HG03378 (cell line): Measurements from ENCODE around the gene ARHGAP44.
"Not testable (repeated sequence)": the region's sequence is repeated elsewhere in the genome, so short reads cannot be mapped to it uniquely, and the experiment has no call there.

ENCODE experiments used
- ATAC-seq: cut with Tn5 transposase; IDR thresholded peaks from one replicate; pipeline ENCODE4 v1.9.1; 2021; ENCODE audit warnings: mild to moderate bottlenecking, moderate library complexity; ENCODE audit not compliant: unreplicated experiment

Gene ARHGAP44

GRCh38 chr17:12959441-12959840 is 170.1 kb downstream of the ARHGAP44 start:
- ATAC-seq: no peak

GRCh38 chr17:12961655-12962054 is 172.4 kb downstream of the ARHGAP44 start:
- ATAC-seq: no peak

- no peak for ATAC-seq
Observed at GRCh38 chr17:12963505-12963904, 174.2 kb downstream of the ARHGAP44 start.

- no peak for ATAC-seq
Observed at GRCh38 chr17:12964162-12964561, 174.9 kb downstream of the ARHGAP44 start.

- ATAC-seq: no peak
Observed at GRCh38 chr17:12964840-12965239, 175.5 kb downstream of the ARHGAP44 start.

- no peak for ATAC-seq
Observed at GRCh38 chr17:12965988-12966387, 176.7 kb downstream of the ARHGAP44 start.

- no peak for ATAC-seq
Observed at GRCh38 chr17:12966413-12966812, 177.1 kb downstream of the ARHGAP44 start.

GRCh38 chr17:12967962-12968361 is 178.7 kb downstream of the ARHGAP44 start:
- no peak for ATAC-seq

- no peak for ATAC-seq
Observed at GRCh38 chr17:12973496-12974004, 184.3 kb downstream of the ARHGAP44 start.

GRCh38 chr17:12974005-12974531 is 184.8 kb downstream of the ARHGAP44 start:
- no peak for ATAC-seq

- no peak for ATAC-seq
Observed at GRCh38 chr17:12977008-12977751, 187.9 kb downstream of the ARHGAP44 start.

- not testable (repeated sequence) for ATAC-seq
Observed at GRCh38 chr17:12978787-12979186, 189.5 kb downstream of the ARHGAP44 start.

- no peak for ATAC-seq
Observed at GRCh38 chr17:12979246-12979645, 189.9 kb downstream of the ARHGAP44 start.

- ATAC-seq: no peak
Observed at GRCh38 chr17:12979826-12980500, 190.7 kb downstream of the ARHGAP44 start.

GRCh38 chr17:12982224-12982623 is 192.9 kb downstream of the ARHGAP44 start:
- no peak for ATAC-seq

- ATAC-seq: no peak
Observed at GRCh38 chr17:12983991-12984884, 194.9 kb downstream of the ARHGAP44 start.

GRCh38 chr17:12985431-12986293 is 196.4 kb downstream of the ARHGAP44 start:
- ATAC-seq: no peak

- ATAC-seq: no peak
Observed at GRCh38 chr17:12987120-12987519, 197.8 kb downstream of the ARHGAP44 start.

GRCh38 chr17:12990041-12990808 is 200.9 kb downstream of the ARHGAP44 start:
- ATAC-seq: no peak
